ENCODE results near the gene CCDC6. TPM values are rescaled to one million over a fixed set of nuclear protein-coding genes. Genes with fewer than 3 reads are reported as not detected.

The CCDC6 gene
- total and polyA plus RNA-seq, 2 of the 4 experiments (the other 2 are of a cell fraction), result 21.8 to 30.8 TPM

GRCh38 chr10:59908808-59909143 lies 2.4 kb upstream of the CCDC6 start:
- dilution Hi-C loops (cut with HindIII; ENCODE audit: low sequenced_read_pairs, unreplicated experiment) (no loop called here), intact Hi-C loops (cut with micrococcal nuclease) (loop anchor here (5.0 kb wide), 2 partner anchors 134 to 299 kb away; no protein-coding TSS in a partner anchor), in situ Hi-C loops (cut with MboI; ENCODE audit: low sequenced_read_pairs) (no loop called here)
- no peak overlapping the region for H3K14ac ChIP-seq (replicated peaks; ENCODE audit: low read depth, low read length)
- H3K4me1 ChIP-seq (ENCODE audit: control insufficient read depth, insufficient read depth, low read length), result peaks cover 3% of the 10 kb centered on the region
- TF ChIP-seq MAFK (IDR thresholded peaks at IDR 0.05; ENCODE audit: low read depth, low read length) (no peak), RCOR1 (IDR thresholded peaks at IDR 0.05; ENCODE audit: insufficient replicate concordance, low read length) (no peak), MAZ (IDR thresholded peaks at IDR 0.05; ENCODE audit: borderline replicate concordance, low read depth, low read length) (no peak), POLR2A (IDR thresholded peaks at IDR 0.05; ENCODE audit: low read depth, low read length) (no peak), CHD1 (IDR thresholded peaks at IDR 0.05; ENCODE audit: low read depth, low read length) (no peak), BHLHE40 (IDR thresholded peaks at IDR 0.05; ENCODE audit: low read depth, low read length) (no peak), CTCF (conservative IDR thresholded peaks at IDR 0.05; ENCODE audit: low read depth, low read length) (no peak)
- TF ChIP-seq, protein P1, sequence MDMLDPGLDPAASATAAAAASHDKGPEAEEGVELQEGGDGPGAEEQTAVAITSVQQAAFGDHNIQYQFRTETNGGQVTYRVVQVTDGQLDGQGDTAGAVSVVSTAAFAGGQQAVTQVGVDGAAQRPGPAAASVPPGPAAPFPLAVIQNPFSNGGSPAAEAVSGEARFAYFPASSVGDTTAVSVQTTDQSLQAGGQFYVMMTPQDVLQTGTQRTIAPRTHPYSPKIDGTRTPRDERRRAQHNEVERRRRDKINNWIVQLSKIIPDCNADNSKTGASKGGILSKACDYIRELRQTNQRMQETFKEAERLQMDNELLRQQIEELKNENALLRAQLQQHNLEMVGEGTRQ (IDR thresholded peaks at IDR 0.05; ENCODE audit: low read depth, low read length), result no peak
- H4K20me1 ChIP-seq (ENCODE audit: insufficient read depth, low read length), result peaks cover 17% of the 10 kb centered on the region; the same call in 1 of the 2 replicates
- BruUV-seq (replicated peaks), result no TSS peak
- no peak overlapping the region for H3K9ac ChIP-seq (ENCODE audit: low read depth, low read length)
- ChIA-PET CTCF (interaction anchor here (1.3 kb wide), 1 partner anchor 13 kb away, joined by 3 read pairs; no protein-coding TSS in a partner anchor), POLR2A (ENCODE audit: unreplicated experiment) (no interaction called here)
- no peaks in the 10 kb centered on the region for H3K27me3 ChIP-seq (ENCODE audit: control insufficient read depth, insufficient read depth, low read length)
- H2AFZ ChIP-seq (replicated peaks; ENCODE audit: low read length, poor library complexity), result no peak overlapping the region
- no peak overlapping the region for H2BK120ac ChIP-seq (ENCODE audit: low read depth, low read length)
- H3K9me1 ChIP-seq (ENCODE audit: insufficient read depth, low read length), result no peaks in the 10 kb centered on the region
- no peak overlapping the region for H2AK5ac ChIP-seq (ENCODE audit: low read depth, low read length)
- H3K18ac ChIP-seq (ENCODE audit: low read depth, low read length), result no peak overlapping the region
- no peaks in the 10 kb centered on the region for H3K9me3 ChIP-seq (ENCODE audit: control insufficient read depth, insufficient read depth, low read length)
- no peak overlapping the region for H4K5ac ChIP-seq (ENCODE audit: low read depth, low read length)
- no peak for ATAC-seq (ENCODE audit: low read depth)
- no CpG with 5 or more reads among the region's 4 CpGs for WGBS, 2 experiments (ENCODE audit: extremely low coverage in 2 of 2, insufficient read length in 1 of 2)
- H3K56ac ChIP-seq (ENCODE audit: extremely low read depth, insufficient read depth, low read length), result no peak overlapping the region
- no peak overlapping the region for H2BK20ac ChIP-seq (ENCODE audit: low read depth, low read length)
- DNase-seq, result no peak
- peak overlapping the region in 1 of 2 experiments; percentile 28; a peak in 2 of 4 replicates for H4K8ac ChIP-seq (ENCODE audit: low read depth in 2 of 2, low read length in 2 of 2)
- peak overlapping the region; percentile 90 for H2BK5ac ChIP-seq (ENCODE audit: low read depth, low read length, poor library complexity, severe bottlenecking)
- no peak overlapping the region for H3K4ac ChIP-seq (ENCODE audit: low read depth, low read length)
- H3K4me2 ChIP-seq (ENCODE audit: low read depth, low read length), result peak overlapping the region; percentile 66; the same call in 1 of the 2 replicates
- H3K4me3 ChIP-seq (ENCODE audit: insufficient read depth, low read depth, low read length), result peak overlapping the region; percentile 35; the same call in 1 of the 2 replicates
- H3K36me3 ChIP-seq (ENCODE audit: control insufficient read depth, insufficient read depth, low read length), result no peaks in the 10 kb centered on the region
- no peak overlapping the region for H2BK15ac ChIP-seq (ENCODE audit: low read depth, low read length)
- H4K91ac ChIP-seq (ENCODE audit: insufficient read depth, low read depth, low read length), result no peak overlapping the region
- H3K27ac ChIP-seq (ENCODE audit: insufficient read depth, low read length), result no peak overlapping the region
- H3K79me1 ChIP-seq (ENCODE audit: low read depth in 1 of 2, low read length in 2 of 2), result peaks cover 12 to 21% of the 10 kb centered on the region in 2 experiments
- no peak overlapping the region for H2AK9ac ChIP-seq (replicated peaks; ENCODE audit: low read depth, low read length, poor library complexity)
- no peak overlapping the region for H3K23ac ChIP-seq (ENCODE audit: low read depth, low read length)

All from IMR-90 (cell line).